WI38 (cell line): ENCODE data around the gene LINC00305.

Experiments used
- H3K4me3 ChIP-seq: 2 replicates; pipeline ENCODE4 v1.5.1; 2011; ENCODE audit warnings: low read depth, mild to moderate bottlenecking, control low read depth, low read length
- TF ChIP-seq, protein P1 (sequence below): IDR thresholded peaks from 2 replicates; pipeline ENCODE4 v1.5.1; 2012; ENCODE audit warnings: low read depth, mild to moderate bottlenecking, control low read depth, low read length

Gene LINC00305

DNA sequence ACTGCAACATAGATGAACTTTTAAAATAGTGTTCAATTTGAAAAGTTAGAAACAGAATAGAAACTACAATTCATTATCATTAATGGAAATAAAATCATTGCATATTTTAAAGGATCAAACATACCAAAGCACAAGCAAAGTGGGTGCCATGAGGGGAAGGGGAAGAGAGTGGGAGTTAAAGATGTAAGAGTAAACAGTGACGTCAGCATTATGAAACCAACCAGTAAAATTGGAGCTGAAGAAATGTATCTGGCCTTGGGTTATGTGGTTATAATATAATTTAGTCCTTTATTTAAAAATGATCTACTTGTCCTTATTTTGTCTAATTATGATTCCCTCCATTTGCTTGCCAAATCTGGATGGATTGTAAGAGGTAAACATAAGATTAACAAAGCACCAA, 6.0 kb downstream of the LINC00305 start:
- TF ChIP-seq, protein P1, sequence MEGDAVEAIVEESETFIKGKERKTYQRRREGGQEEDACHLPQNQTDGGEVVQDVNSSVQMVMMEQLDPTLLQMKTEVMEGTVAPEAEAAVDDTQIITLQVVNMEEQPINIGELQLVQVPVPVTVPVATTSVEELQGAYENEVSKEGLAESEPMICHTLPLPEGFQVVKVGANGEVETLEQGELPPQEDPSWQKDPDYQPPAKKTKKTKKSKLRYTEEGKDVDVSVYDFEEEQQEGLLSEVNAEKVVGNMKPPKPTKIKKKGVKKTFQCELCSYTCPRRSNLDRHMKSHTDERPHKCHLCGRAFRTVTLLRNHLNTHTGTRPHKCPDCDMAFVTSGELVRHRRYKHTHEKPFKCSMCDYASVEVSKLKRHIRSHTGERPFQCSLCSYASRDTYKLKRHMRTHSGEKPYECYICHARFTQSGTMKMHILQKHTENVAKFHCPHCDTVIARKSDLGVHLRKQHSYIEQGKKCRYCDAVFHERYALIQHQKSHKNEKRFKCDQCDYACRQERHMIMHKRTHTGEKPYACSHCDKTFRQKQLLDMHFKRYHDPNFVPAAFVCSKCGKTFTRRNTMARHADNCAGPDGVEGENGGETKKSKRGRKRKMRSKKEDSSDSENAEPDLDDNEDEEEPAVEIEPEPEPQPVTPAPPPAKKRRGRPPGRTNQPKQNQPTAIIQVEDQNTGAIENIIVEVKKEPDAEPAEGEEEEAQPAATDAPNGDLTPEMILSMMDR, result no peak
- no peak overlapping the region for H3K4me3 ChIP-seq

GRCh38 chr18:64137914-64138313, 11.0 kb downstream of the LINC00305 start:
- TF ChIP-seq, protein P1, result no peak
- H3K4me3 ChIP-seq, result no peak overlapping the region

DNA sequence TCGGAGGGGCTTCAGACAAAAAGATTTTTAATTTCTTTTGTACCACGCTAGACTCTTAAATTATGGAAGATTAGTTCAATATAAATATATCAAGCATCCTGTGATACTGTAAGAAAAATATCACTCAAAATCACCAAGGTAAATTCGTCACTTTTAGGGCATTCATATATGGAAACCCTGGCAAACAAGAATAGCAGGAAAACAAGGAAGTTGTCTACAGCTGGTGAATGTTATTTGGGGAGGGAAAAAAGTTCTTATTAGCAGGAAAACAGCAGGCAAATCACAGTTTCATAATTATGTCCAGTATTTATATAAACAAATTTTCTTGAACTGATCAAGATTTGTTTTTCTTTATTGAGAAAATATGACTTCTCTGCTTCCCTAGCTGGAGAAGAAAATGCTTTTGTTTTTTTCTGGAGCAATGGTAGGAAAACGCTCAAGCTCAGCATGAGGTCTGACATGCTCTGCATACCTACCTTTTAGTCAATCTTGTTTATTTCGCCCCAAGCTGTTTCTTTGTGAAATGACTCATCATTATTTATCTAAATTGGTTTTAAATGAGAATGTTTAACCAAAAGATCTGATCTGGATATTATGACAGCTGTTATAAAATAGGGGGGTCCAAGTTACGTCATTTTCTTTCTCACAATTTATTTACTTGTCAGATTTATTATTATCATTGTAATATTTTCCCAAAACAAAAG, 14.7 kb downstream of the LINC00305 start:
- TF ChIP-seq, protein P1, result no peak
- no peak overlapping the region for H3K4me3 ChIP-seq

GRCh38 chr18:64132871-64133270, 16.0 kb downstream of the LINC00305 start:
- TF ChIP-seq, protein P1, result no peak

DNA sequence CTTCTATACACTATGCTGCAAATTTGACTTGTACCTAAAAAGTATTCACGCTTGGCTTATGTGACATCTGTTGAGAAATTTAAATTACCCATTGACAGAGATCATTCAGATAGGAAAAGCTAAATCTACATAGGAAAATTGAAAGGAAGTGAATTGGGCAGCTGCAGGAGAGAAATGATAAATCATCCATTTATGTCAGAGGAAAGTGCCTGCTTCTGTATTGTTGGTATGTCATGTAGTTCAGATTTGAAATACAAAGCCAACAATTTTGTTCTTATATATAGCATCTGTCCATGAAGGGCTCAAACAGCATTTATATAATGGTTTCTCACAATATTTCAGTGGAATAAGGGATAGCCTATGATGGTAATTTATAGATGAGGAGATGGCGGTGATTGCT, 17.6 kb downstream of the LINC00305 start:
- H3K4me3 ChIP-seq, result no peak overlapping the region
- TF ChIP-seq, protein P1, result no peak

More at GRCh38 chr18:64132871-64133270, 16.0 kb downstream of the LINC00305 start:
- no peak overlapping the region for H3K4me3 ChIP-seq

- H3K4me3 ChIP-seq, result no peak overlapping the region
- TF ChIP-seq, protein P1, result no peak
Measured at GRCh38 chr18:64127172-64127571, 21.7 kb downstream of the LINC00305 start.

DNA sequence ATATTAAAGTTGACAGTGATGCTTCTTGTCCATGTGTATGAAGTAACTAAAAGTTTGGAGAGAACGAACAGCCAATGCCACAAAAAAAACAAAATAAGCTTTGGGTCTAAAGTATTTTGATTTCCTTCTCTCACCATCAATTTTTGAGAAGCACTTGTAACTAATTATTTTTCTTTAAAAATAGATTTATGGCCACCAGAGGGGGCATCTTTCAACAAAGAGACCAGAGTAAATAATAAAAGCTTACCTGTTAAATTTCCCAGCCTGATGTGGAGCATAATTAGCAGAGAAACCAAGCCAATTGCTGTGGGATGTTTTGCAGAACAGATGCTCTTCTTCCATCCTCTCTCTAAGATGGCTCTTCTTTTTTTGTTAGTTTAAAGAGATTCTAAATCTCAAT, 29.0 kb downstream of the LINC00305 start:
- TF ChIP-seq, protein P1, result no peak

More for the DNA sequence above, 29.0 kb downstream of the LINC00305 start:
- H3K4me3 ChIP-seq, result no peak overlapping the region
